OCI-LY7 (cell line): Measurements from ENCODE around the gene SUCNR1. TPM values are rescaled to one million over a fixed set of nuclear protein-coding genes. Genes with fewer than 3 reads are reported as not detected.

Source experiments
- BruUV-seq: library from RNA; stranded (reverse); fragments of 400-500 nt; replicated peaks from 2 replicates; lab custom pipeline; 2021; lab: Mats Ljungman, UMichigan
- CTCF ChIA-PET: fragments of 300-600 bp; sonication (Branson Sonifier 250); formaldehyde crosslinking; loops from one replicate; lab custom pipeline; 2022; ENCODE audit warnings: antibody characterized with exemption; ENCODE audit not compliant: unreplicated experiment; lab: Charles Lee
- POLR2A ChIA-PET: fragments of 300-600 bp; sonication (Branson Sonifier 250); formaldehyde crosslinking; loops from one replicate; lab custom pipeline; 2022; ENCODE audit warnings: antibody characterized with exemption; lab: Charles Lee
- DNase-seq: peaks from one replicate; pipeline ENCODE4 v3.0.0-alpha.2; 2015; ENCODE audit warnings: low spot score
- H2AFZ ChIP-seq: fragments of 200-600 bp; sonication (generic), shearing (Covaris generic); 2 replicates; pipeline ENCODE4 v1.6.1; 2014; ENCODE audit warnings: mild to moderate bottlenecking, antibody characterized with exemption, low read length, moderate library complexity
- H3K27ac ChIP-seq: fragments of 200-600 bp; sonication (generic); 2 replicates; pipeline ENCODE4 v1.5.1; 2014; ENCODE audit warnings: mixed run types, low read depth, mild to moderate bottlenecking, moderate library complexity, low read length, inconsistent platforms; ENCODE audit not compliant: poor library complexity, severe bottlenecking
- H3K36me3 ChIP-seq: fragments of 200-600 bp; sonication (generic); 2 replicates; pipeline ENCODE4 v1.6.1; 2014; ENCODE audit warnings: mild to moderate bottlenecking, antibody characterized with exemption, low read length, moderate library complexity, mixed read lengths; ENCODE audit not compliant: insufficient read depth
- H3K4me1 ChIP-seq: fragments of 200-600 bp; sonication (generic); 2 replicates; pipeline ENCODE4 v1.5.1; 2014; ENCODE audit warnings: mild to moderate bottlenecking, low read length; ENCODE audit not compliant: insufficient read depth, poor library complexity, severe bottlenecking
- H3K4me2 ChIP-seq: fragments of 200-600 bp; sonication (generic); 2 replicates; pipeline ENCODE4 v1.6.1; 2014; ENCODE audit warnings: mild to moderate bottlenecking, low read length
- H3K4me3 ChIP-seq: fragments of 200-600 bp; sonication (generic); 2 replicates; pipeline ENCODE4 v1.5.1; 2014; ENCODE audit warnings: mild to moderate bottlenecking, low read depth, low read length; ENCODE audit not compliant: poor library complexity, severe bottlenecking
- H3K79me2 ChIP-seq: fragments of 200-600 bp; sonication (generic); 2 replicates; pipeline ENCODE4 v1.6.1; 2016; ENCODE audit warnings: low read depth, mild to moderate bottlenecking, low read length, moderate library complexity, mixed read lengths; ENCODE audit not compliant: insufficient read depth
- H3K9me2 ChIP-seq: fragments of 200-600 bp; sonication (generic); 2 replicates; pipeline ENCODE4 v1.6.1; 2016; ENCODE audit warnings: mild to moderate bottlenecking, low read length, mixed read lengths; ENCODE audit not compliant: insufficient read depth
- H3K9me3 ChIP-seq: fragments of 200-600 bp; sonication (generic); 2 replicates; pipeline ENCODE4 v1.6.1; 2014; ENCODE audit warnings: mild to moderate bottlenecking, mixed run types, low read length, mixed read lengths
- H4K20me1 ChIP-seq: fragments of 200-600 bp; sonication (generic); 2 replicates; pipeline ENCODE4 v1.6.1; 2014; ENCODE audit warnings: mild to moderate bottlenecking, antibody characterized with exemption, low read length, moderate library complexity, mixed read lengths; ENCODE audit not compliant: insufficient read depth
- CTCF ChIP-seq: fragments of 200-600 bp; sonication (generic); conservative IDR thresholded peaks from 2 replicates; pipeline ENCODE4 v1.5.1; 2014; ENCODE audit warnings: mild to moderate bottlenecking, antibody characterized with exemption, low read length, moderate library complexity, mixed read lengths
- EZH2phosphoT487 ChIP-seq: fragments of 200-600 bp; sonication (generic); IDR thresholded peaks from 2 replicates; pipeline ENCODE4 v1.6.1; 2018; ENCODE audit warnings: low read depth, borderline replicate concordance, mild to moderate bottlenecking, mixed run types, antibody characterized with exemption, low read length, moderate library complexity, mixed read lengths
- intact Hi-C: fragments of 100-400 bp; cut with micrococcal nuclease; formaldehyde crosslinking; loops from one replicate; pipeline ENCODE4 v1.10.0; 2022; ENCODE audit not compliant: unreplicated experiment
- total RNA-seq, 2 experiments: library from RNA; depleted of rRNA in 1 of 2; stranded (reverse); fragments of >200 nt in 1 of 2; shearing (Covaris generic) in 1 of 2; gene quantifications; 2 replicates each; pipeline ENCODE4 v1.2.3, GENCODE V29; 2014 to 2022

Gene SUCNR1
- total RNA-seq, 2 experiments from 2014 or later: not detected

- Histone ChIP-seq H3K4me2 (no peak overlapping the region), H3K9me3 (no peaks in the 10 kb centered on the region), H3K36me3 (no peaks in the 10 kb centered on the region), H3K27ac (no peak overlapping the region), H3K9me2 (no peaks in the 10 kb centered on the region), H3K79me2 (no peaks in the 10 kb centered on the region), H3K4me1 (no peaks in the 10 kb centered on the region), H2AFZ (no peak overlapping the region), H4K20me1 (no peaks in the 10 kb centered on the region), H3K4me3 (no peak overlapping the region)
- ChIA-PET CTCF (no interaction called here), POLR2A (interaction anchor here (0.5 to 0.7 kb wide), 2 partner anchors 26 to 498 kb away, joined by 3 to 4 read pairs; no protein-coding TSS in a partner anchor)
- BruUV-seq: no TSS peak
- TF ChIP-seq CTCF: no peak
- no peak for TF ChIP-seq EZH2phosphoT487
- no peak for DNase-seq
- intact Hi-C loops: no loop called here
Observed at GRCh38 chr3:151899996-151900395, 26.6 kb downstream of the SUCNR1 start.

- no TSS peak for BruUV-seq
- TF ChIP-seq EZH2phosphoT487 (no peak), CTCF (no peak)
- H3K4me2 ChIP-seq: no peak overlapping the region
- ChIA-PET CTCF (no interaction called here), POLR2A (no interaction called here)
- H3K4me1 ChIP-seq: no peaks in the 10 kb centered on the region
- H3K79me2 ChIP-seq: no peaks in the 10 kb centered on the region
- H3K9me2 ChIP-seq: no peaks in the 10 kb centered on the region
- intact Hi-C loops: no loop called here
- no peak overlapping the region for H3K4me3 ChIP-seq
- H3K27ac ChIP-seq: no peak overlapping the region
- no peaks in the 10 kb centered on the region for H4K20me1 ChIP-seq
- no peak for DNase-seq
- H3K36me3 ChIP-seq: no peaks in the 10 kb centered on the region
- H3K9me3 ChIP-seq: no peaks in the 10 kb centered on the region
- H2AFZ ChIP-seq: no peak overlapping the region
Observed at GRCh38 chr3:151900460-151900859, 27.0 kb downstream of the SUCNR1 start.

GRCh38 chr3:151900884-151901643 lies 27.6 kb downstream of the SUCNR1 start:
- Histone ChIP-seq H3K4me1 (no peaks in the 10 kb centered on the region), H3K9me2 (no peaks in the 10 kb centered on the region), H3K9me3 (no peaks in the 10 kb centered on the region), H3K36me3 (no peaks in the 10 kb centered on the region), H3K4me2 (no peak overlapping the region), H4K20me1 (no peaks in the 10 kb centered on the region), H3K79me2 (no peaks in the 10 kb centered on the region), H3K27ac (no peak overlapping the region), H3K4me3 (no peak overlapping the region), H2AFZ (no peak overlapping the region)
- intact Hi-C loops: no loop called here
- TF ChIP-seq CTCF (no peak), EZH2phosphoT487 (no peak)
- ChIA-PET CTCF (no interaction called here), POLR2A (no interaction called here)
- BruUV-seq: no TSS peak
- DNase-seq: no peak
